DMS 273 treated with DMSO at 0.1 percent for 48 hours (cell line): ENCODE results near the gene MEN1.
"Not testable (repeated sequence)": the region's sequence is repeated elsewhere in the genome, so short reads cannot be mapped to it uniquely, and the experiment has no call there.

ENCODE experiments used
- DNase-seq: peaks from one replicate; lab custom pipeline; 2025; lab: John Stamatoyannopoulos, UW

Gene MEN1

DNA sequence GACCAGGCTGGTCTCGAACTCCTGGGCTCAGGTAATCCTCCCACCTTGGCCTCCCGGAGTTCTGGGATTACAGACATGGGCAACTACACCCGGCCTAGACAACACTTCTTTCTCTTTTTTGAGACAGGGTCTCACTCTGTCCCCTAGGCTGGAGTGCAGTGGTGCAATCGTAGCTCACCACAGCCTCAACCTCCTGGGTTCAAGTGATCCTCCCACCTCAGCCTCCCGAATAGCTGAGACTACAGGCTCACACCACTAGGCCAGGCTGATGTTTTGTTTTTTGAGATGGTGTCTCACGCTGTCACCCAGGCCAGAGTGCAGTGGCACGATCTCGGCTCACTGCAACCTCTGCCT, 35.4 kb upstream of the MEN1 start:
- DNase-seq = not testable (repeated sequence)

DNA sequence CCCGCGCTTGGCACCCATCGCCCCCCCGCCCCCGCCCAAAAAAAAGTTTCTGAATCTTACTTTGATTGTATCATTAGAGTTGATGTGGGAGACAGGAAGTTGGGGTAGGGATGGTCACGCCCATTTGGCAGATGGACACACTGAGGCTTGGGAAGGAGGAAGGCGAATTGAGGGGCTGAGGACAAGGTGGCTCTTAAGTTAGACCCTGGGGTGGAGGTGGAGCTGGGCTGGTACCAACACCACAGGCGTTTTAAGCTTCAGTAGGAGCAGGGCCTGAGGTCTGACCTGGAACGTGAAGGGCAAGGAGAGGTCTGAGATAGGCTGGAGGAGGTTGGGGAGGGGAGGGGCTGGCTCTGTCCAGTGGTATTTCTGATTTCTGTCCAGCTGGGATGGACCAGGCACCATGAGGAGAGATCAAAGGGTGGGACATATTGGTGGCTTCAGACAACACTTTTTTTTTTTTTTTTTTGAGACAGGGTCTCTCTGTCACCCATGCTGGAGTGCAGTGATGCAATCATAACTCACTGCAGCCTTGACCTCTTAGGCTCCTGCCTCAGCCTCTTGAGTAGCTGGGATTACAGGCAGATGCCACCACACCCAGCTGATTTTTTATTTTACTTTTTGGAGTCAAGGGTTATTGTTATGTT, 34.9 kb upstream of the MEN1 start:
- no peak for DNase-seq

DNA sequence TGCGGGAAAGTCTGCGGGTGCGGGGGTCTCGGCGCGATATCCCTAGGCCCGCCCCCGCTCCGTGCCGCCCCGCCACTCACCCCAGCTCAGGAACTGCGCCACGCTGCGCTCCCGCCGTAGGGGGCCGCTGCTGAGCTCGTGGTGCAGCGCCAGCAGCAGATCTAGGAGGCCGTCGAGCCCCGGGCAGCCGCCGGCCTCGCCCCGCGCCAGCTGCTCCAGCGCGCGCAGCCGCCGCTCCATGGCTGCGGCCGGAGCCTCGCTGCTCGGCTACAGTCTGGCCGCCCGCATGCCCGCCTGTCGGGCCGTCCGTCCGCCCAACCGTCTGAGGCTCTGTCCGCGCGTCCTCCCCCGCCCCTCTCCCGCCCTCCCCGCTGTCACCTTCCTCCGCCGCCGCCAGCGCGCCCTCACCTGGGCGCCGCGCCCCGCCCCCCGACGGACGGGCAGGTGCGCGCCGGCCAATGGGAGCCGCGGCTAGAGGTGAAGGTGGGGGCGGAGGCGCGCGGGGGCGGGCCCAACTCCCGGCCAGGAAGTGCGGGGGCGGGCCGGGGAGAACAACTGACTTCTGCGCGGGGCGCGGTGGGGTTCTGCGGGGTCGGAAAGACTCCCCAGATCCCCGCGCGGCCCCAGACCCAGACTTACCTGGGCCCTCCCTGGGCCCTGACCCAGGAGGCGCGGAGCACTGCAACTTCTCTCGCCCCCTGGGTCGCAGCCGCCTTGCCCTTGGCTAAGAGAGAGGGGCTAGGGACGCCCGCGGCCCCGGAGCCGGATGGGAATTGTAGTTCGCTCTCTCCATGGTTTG, 34.2 kb upstream of the MEN1 start, which contains the start of gene CDC42BPG:
Gene CDC42BPG (minus strand): TSS at position 324 of the 799 bp plus-strand sequence. CDS start 84 bp downstream, at position 240.
- no peak for DNase-seq

DNA sequence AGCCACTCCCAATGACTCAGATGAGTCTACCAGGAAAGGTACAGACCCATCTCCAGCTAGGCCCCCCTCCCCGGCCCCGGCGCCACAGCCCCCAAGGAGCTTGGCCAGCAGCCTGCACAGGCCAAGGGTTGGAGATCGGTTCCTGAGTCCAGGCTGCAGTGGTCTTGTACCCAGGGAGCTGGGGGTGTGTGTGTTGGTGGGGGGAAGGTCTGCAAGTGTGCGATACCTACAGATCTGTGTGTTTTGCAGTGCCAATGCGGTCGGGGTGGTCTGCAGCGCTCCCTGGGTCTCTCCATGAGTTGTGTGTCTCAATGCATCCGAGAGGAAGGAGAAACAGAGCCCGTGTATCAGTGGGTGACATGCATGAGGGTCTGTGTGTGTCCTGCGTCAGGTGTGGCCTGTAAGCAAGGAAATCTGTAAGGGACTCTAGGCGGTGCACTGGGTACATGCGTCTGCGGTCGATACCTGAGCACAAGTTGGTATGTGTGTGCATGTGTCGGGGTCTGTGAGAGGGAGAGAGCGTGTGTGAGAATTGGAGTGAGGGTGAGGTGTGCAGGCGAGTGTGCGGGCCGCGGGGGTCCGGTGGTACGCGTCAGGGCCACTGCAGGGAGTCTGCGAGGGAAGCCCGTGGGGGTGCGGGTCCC, 33.5 kb upstream of the MEN1 start:
- DNase-seq = no peak

DNA sequence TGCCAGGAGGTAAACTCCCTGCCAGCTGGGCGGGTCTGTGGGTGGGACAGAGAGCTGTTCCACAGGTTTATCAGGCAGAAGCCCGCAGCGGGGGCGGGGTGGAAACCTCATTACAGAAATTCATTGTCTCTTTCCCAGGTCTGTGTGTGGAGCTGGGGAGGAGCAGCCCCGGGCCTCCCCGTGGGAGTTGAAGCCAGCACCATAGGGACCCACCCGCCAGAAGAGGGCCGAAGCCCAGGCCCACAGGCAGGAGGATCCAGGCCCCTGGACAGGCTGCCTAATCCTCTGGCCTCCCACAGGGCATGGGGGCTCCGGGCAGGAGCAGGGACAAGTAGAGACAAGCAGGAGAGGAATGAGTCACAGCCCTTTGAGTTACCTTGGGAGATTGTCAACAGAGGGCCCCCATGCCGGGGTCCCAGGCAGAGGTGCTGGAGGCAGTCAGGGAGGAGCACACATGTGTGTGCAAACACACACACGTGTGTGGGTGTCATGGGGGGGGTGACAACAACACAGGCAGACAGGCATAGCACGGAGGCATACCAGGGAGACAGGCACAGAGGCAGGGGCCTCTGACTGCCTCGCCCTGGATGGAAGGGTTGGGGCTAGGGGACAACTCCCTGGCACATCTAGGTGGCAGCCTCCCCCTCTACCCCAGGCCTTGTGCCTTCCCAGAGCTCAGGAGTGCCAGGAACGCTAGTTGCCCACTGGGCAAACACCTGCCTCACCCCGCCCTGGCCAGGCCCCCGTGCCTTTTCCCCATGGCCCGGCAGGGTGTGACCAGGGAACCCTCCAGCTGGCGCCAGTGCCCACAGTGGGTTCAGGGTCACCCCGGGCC, 32.7 kb upstream of the MEN1 start:
- DNase-seq = no peak

DNA sequence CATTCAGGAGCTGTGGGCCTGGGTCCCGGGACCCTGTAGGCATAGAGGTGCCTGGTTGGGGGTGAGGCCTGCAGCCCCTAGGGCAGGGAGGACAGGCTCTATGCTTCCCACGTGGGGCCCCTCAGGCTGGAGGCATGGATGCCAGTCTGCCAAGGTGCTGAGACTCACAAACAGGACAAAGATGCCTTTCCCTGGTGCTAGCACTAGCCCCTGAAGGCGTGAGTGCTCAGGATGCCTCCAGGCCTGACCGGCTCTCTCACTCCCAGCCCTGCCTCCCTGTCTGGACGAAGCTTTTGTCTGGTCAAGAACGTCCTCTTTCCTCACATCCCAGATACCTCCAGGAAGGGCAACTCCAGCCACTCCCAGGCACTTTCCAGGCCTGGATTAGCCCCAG, 32.0 kb upstream of the MEN1 start:
- DNase-seq = no peak

DNA sequence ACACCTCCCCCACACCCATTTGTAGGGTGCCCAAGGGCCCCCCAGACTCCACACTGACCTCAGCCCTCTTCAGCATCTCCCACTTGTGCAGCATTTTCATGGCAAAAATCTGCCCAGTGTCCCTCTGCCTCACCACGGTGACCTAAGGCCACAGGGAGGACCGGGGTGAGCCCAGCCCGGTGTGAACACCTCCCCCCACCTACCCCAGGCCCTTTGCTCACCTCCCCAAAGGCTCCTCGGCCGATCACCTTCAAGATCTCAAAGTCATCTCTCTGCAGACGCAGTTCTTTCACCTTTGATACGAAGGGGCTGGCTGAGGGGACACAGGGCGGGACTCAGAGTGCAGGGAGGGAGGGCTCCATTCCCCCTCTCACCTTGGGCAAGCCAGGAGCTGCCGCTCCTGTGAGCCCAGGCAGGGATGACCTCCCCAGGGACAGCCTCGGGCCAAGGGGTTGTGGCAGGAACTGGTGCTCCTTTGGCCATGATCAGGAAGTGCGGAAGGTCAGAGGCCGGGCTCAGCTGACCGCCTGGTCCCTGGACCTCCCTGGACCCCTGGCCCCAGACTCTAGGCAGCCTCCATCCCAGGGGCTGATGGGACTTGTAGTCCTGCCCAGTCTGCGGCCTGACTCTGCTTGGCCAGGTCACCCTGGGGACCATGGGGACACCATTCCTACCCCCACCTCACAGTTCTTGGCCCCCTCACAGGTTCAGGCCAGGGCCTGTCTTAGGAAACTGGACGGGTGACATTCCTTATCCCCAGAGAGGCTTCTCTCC, 31.4 kb upstream of the MEN1 start:
- DNase-seq = no peak

DNA sequence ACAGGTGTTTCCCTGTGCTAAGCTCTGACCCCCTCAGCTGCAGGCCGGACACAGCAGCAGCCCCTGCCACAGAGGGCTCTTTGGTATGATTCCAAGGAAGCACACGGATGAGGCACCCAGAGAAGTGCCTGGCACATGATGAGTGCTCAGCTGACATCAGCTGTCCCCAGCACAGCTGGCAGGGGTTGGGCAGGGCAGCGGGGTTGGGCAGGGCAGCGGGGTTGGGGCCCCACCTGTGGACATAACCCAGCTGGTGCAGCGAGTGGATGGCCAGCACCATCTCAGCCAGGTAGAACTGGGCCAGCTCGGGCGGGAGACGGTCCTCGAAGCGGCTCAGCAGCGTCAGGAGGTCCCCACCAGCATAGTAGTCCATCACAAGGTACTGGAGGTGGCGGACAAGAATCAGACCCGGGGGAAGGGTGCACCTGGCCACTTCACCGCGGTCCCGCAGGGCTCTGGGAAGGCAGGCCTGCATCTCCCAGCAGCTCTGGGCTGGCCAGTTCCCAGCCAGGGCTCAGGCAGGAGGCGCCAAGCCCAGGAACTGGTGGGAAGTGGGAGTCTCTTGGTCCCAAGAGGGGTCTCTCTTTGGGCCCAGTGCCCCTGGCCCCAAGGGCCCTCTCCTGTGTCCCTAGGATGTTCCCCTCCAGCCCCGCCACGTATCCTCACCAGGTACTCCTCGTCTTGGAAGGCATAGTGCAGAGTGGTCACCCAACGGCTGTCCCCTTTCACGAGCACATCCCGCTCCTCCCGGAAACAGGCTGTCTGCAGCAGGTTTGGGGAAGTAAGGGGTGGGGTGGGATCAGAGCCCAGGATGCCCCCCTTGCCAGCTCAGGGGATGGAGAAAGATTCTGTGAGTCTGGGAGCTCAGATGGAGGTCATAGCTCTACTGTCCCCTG, 29.8 kb upstream of the MEN1 start:
- DNase-seq = no peak

DNA sequence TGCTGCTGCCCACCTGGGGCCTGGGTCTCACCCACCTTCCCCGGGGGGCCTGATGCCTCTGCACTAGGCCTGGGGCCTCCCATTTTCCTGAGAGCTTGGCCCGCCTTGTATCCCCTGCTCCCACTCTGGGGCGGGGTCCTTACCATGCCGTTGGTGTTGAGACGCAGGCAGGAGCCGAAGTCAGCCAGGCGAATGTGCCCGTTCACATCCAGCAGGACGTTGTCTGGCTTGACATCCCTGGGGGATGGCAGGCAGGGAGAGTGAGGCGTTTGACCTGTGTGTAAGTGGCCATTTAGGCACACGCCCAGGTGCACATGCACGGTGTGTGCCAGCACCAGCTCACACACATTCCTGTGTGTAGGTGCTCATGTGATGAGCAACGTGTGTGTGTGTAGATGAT, 29.0 kb upstream of the MEN1 start:
- no peak for DNase-seq

DNA sequence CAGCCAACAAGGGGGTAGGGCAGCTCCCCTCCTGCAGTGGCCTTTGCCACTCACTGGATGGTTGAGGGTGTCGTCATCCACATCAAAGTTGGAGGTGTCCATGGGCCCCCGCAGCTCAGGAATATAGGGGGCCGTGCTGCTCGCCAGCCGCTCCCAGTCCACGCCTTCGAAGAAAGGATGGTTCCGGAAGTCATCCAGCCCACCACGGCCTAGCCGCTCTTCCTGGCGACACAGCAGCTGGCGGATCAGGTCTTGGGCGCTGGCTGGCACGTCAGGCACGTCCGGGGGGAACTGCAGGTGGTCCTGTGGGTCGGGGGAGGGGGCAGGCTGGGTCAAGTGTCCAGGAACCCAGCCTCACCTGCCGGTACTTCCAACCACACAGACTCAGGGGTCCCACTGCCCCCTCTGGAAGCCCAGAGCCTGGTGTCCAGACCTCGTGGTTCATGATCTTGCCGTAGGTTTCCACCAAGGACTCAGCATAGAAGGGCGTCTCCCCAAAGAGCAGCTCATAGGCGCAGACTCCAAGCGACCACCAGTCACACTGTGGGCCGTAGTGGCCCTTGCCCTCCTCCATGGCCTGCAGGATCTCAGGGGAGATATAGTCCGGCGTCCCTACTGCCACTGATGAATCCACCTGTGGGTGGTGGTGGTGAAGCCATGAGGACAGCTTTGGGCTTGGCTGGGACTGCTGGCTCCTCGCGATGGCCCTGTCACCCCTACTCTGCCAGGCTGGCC, 28.4 kb upstream of the MEN1 start:
- no peak for DNase-seq

DNA sequence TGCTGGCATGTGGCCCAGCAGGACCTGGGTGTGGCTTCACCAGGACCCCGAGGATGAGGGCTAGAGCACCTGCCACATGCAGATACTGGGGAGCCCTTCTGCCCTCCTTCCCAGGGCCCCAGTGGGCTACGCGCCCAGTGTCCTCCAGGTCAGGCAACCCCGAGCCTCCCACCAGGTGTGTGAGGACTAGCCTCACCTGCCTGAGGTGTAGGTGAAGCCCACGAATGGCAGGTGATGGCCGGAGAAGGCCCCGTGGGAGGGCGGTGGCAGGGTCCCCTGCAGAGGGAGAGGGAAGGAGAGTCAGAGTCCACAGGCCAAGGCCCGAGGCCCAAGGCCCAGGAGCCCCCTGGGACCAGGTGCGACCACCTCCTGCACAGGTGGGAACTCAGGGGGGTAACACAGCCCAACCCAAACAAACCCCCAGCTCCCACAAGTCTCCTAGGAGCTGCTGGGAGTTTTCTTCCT, 27.6 kb upstream of the MEN1 start:
- DNase-seq = no peak

DNA sequence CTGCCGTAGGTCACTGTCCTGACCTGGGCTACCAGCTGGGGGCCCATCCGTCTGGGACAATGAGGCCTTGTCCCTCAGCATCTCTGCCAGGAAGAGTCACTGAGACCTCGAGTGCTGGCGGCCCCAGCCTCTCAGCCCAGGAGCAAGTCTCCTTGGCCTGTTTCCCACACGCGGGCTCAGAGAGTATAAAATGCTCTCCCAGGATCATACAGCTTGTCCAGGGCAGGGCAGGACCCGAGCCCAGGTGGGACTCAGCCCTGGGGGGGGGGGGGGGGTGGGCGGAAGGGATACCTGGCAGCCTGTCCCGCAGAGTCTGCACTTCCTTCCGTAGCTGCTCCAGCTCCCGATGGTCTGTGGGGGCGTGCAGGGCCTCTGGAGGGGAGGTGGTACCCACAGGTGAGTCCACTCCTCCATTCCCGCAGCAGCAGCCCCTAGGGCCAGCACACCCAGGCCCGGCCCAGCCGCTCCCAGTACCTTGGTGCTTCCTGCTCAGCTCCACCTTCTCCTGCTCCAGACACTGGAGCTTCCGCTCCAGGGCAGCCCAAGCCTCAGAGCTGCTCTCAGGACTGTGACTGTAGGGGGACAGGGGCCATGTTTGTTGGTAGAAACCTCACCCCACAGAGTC, 26.2 kb upstream of the MEN1 start:
- no peak for DNase-seq

DNA sequence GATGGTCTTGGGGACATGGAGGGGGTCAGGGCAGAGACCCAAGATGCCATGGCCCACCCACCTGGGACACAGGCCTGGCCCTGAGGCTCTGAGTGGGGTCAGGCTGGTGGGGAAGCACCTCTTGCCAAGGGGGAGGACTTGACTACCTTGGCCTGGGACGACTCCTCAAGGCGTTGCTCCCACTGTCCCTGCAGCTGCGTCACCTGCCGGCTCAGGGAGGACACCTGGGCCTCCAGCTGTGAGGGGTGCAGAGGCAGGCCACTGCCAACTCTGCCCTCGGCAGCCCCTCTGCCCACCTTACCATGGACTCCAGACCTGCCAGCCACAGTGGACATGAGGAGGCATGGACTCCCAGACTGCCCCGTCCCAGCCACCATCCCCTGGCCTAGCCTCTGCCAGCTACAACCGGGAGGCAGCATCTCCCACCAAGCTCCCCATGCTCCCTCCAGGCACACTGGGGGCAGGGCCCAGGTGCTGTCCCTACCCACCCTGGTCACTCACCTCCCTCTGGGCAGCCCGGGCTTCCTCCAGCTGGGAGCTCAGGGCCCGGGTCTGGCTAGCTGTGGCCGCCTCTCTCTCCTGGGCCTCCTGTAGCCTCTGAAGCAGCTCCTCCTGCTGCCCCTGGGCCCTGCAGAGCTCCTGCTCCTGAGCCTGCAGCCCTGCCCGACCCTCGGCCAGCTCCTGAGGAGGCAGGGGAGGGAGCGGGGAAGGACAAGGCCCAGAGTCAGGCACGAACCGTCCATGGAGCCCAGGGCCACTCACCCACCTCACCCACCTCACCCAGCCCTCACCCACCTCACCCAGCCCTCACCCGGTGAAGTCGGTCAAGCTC, 25.5 kb upstream of the MEN1 start:
- DNase-seq = no peak

DNA sequence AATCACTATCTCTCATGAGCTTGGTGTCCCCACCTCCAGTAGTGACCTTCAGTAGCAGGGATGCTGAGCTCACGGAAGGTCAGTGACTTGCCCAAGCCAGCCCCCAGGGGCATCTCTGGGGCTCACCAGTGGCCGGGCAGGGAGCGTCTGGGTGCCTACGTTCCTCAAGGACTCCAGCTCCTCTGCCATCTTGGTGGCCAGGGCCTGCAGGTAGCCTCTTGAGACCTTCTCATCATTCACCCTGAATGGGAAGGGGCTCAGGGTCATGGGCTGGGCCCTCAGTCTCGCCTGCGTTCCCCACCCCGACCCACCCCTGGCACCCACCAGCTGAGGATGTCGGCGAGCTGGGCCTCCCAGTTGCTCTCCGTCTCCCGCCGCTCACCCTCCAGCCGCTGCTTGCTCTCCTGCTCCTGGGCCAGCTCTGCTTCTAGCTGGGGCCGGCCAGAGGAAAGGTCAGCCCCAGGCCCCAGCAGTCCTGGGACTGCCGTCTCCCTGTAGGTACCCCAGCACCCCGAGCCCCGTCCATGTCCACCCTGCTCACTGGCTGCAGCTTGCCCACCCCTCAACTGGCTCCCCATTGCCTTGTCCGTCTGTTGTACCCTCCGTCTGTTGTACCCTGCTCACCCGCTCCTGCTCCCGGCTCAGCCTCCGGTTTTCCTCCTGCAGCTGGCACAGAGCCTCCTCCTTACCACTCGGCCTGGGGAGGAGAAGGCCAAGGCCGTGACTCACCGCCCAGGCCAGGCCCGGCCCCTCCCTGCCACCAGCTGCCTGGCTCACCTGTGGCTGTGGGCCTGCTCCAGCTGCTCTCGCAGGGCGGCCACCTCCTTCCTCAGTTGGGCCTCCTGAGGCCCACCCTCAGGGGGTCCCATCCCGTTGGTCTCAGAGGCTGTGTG, 24.6 kb upstream of the MEN1 start:
- DNase-seq = no peak

DNA sequence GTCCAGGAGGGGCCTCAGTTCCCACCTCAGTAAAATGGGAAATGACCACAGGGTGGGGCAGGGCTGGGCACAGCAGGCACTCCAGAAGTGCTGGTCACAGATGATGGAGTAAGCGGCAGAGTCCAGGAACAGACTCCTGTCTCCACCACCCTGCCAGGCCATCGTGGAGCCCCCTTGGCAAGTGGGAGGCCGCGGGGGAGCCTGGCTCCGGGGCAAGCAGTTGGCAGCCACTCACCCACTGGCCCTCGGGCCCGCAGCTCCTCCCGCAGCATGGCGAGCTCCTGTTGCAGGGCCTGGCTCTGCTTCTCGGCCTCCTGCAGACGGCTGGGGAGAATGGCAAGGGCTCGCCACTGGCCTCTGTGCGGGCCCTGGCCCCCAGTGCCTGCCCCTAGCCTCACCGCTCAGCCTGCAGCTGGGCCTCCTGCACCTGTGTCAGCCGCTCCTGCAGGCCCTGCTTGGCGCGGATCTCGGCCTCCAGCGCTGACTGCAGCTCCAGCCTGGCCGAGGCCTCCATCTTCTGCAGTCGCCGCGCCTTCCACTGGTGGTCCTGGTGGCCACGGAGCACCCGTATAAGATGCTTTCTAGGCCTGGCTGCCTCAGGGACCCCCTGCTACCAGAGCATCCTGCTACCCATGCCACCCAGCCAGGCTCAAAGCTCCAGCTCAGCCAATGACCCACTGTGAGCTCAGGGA, 23.8 kb upstream of the MEN1 start:
- DNase-seq = no peak

DNA sequence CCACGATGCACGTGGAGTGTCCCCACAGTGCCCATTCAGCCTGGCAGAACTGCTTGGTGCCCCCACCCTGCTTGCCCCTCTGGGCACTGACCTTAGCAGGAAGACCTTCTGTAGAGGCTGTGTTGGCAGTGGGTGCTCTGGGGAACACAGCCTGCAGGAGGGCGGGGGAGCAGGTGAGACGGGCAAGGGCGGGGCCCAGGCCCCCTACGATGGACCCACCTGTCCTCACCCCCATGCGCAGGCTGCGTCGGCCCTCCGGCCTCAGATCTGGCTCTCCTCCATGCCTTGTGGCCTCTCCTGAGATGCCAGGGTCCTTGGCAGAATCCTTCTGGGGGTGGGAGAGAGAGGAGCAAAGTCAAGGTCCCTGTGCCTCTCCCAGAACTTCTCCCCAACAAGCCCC, 23.2 kb upstream of the MEN1 start:
- DNase-seq = no peak

DNA sequence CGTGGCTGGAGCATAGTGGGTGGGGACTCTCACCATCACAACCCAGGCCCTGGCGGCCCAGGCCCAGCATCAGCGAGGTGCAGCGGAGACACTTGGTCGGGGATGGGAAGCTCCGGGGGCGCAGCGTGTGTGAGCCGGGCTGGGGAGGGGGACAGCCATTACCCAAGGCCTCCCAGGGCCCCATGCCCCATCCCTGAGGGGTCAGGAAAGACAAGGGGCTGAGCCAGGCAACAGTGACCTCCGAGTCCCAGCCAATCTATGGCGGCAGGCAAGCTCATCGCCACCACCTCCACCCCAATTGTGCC, 22.8 kb upstream of the MEN1 start:
- DNase-seq = no peak
